Type B pancreatic cell (in vitro differentiated cells): Measurements from ENCODE around the gene LPAR6. TPM values are rescaled to one million over a fixed set of nuclear protein-coding genes. Genes with fewer than 3 reads are reported as not detected.

Experiments used
- DNase-seq: peaks from one replicate; pipeline ENCODE4 v3.0.0; 2021; ENCODE audit warnings: mixed read lengths; ENCODE audit not compliant: unreplicated experiment; ENCODE audit errors: extremely low spot score
- H3K27ac Mint-ChIP-seq: 2 replicates; pipeline ENCODE4 v1.8.0; 2021; ENCODE audit warnings: mild to moderate bottlenecking, mixed read lengths
- H3K27me3 Mint-ChIP-seq: 2 replicates; pipeline ENCODE4 v1.8.0; 2021; ENCODE audit warnings: mixed read lengths
- H3K36me3 Mint-ChIP-seq: 2 replicates; pipeline ENCODE4 v1.8.0; 2021; ENCODE audit warnings: mixed read lengths
- H3K4me1 Mint-ChIP-seq: one replicate; pipeline ENCODE4 v1.8.0; 2021; ENCODE audit warnings: mixed read lengths; ENCODE audit not compliant: unreplicated experiment
- H3K4me3 Mint-ChIP-seq: 2 replicates; pipeline ENCODE4 v1.8.0; 2021; ENCODE audit warnings: mild to moderate bottlenecking, mixed read lengths
- H3K9me3 Mint-ChIP-seq: 2 replicates; pipeline ENCODE4 v1.8.0; 2021; ENCODE audit warnings: mixed read lengths
- total RNA-seq: library from RNA; stranded (reverse); gene quantifications from 2 replicates; pipeline ENCODE4 v1.2.1, GENCODE V29; 2021; ENCODE audit warnings: low replicate concordance
- TF ChIP-seq, protein P1 (sequence below): fragments of 200-600 bp; sonication (generic); conservative IDR thresholded peaks from 2 replicates; pipeline ENCODE4 v1.5.0; 2021; ENCODE audit warnings: antibody characterized with exemption, mild to moderate bottlenecking

The LPAR6 gene
- total RNA-seq, 1 donor from 2014 or later = 10.1 TPM

DNA sequence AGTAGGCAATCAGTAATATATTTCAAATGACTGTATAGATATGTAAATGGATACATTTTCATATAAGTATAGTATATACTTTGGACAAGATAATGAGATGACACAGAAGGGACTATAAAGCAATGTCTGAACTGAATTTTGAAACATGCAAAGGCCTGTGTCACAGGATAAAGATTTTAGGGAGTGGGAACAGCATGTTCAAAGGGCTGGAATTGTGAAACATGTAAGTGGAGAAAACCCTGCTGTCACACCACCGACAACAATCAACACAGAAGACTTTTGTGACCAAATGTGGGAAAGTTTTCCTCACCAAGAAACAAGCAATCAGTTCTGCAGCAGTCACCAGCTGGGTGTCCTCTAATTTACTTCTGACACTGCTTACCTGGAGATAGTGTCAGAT lies 42.9 kb downstream of the LPAR6 start:
- H3K27me3 Mint-ChIP-seq = no peaks in the 10 kb centered on the region
- peaks cover 31% of the 10 kb centered on the region for H3K36me3 Mint-ChIP-seq
- H3K4me1 Mint-ChIP-seq = no peaks in the 10 kb centered on the region
- TF ChIP-seq, protein P1, sequence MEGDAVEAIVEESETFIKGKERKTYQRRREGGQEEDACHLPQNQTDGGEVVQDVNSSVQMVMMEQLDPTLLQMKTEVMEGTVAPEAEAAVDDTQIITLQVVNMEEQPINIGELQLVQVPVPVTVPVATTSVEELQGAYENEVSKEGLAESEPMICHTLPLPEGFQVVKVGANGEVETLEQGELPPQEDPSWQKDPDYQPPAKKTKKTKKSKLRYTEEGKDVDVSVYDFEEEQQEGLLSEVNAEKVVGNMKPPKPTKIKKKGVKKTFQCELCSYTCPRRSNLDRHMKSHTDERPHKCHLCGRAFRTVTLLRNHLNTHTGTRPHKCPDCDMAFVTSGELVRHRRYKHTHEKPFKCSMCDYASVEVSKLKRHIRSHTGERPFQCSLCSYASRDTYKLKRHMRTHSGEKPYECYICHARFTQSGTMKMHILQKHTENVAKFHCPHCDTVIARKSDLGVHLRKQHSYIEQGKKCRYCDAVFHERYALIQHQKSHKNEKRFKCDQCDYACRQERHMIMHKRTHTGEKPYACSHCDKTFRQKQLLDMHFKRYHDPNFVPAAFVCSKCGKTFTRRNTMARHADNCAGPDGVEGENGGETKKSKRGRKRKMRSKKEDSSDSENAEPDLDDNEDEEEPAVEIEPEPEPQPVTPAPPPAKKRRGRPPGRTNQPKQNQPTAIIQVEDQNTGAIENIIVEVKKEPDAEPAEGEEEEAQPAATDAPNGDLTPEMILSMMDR = no peak
- no peak overlapping the region for H3K27ac Mint-ChIP-seq
- H3K9me3 Mint-ChIP-seq = no peaks in the 10 kb centered on the region
- H3K4me3 Mint-ChIP-seq = no peak overlapping the region
- DNase-seq = no peak

Other genes with a start within 250 kb of the LPAR6 start
- 232 and 302 TPM in 2 replicates for gene ITM2B, start 179.9 kb downstream of the LPAR6 start, total RNA-seq
- gene RB1, start 109.4 kb downstream of the LPAR6 start, total RNA-seq = 26.6 and 29.3 TPM in 2 replicates
- gene RCBTB2, start 120.0 kb upstream of the LPAR6 start, total RNA-seq = 2.6 and 21.5 TPM in 2 replicates
- 4.7 and 6.1 TPM in 2 replicates for gene CYSLTR2, start 240.8 kb upstream of the LPAR6 start, total RNA-seq